ENCODE measurements around the gene LIPT2. TPM values are rescaled to one million over a fixed set of nuclear protein-coding genes. Genes with fewer than 3 reads are reported as not detected.
A peak's percentile ranks its signal among the peaks of the same experiment; 100 is the strongest.

Gene LIPT2
- total RNA-seq, 1 experiment from 2014 or later: 14.4 TPM

DNA sequence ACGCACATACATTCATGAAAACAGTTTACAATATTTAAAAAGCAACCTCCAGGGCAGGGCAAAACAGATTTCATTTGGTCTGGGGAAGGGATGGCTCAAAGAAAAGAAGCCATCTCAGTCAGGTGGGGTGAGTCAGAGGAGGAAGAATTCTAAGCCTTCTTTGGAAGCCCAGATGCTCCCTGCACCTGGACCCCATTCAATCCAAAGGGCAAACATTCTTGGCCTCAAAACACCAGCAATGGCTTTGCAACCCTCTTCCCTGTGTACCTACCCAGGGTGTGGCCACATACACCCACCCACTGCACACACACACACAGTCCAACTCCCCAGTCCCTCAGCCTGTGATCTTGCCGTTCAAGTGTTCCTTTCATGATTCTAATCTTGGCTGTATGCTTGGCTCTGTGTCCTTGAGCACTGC is 28.2 kb downstream of the LIPT2 start:
- Mint-ChIP-seq H3K4me1 (ENCODE audit: low read depth, unreplicated experiment) (peaks cover 39% of the 10 kb centered on the region), H3K36me3 (ENCODE audit: insufficient read depth, unreplicated experiment) (peaks cover 14% of the 10 kb centered on the region), H3K4me3 (ENCODE audit: unreplicated experiment) (peak overlapping the region; percentile 50), H3K27ac (ENCODE audit: unreplicated experiment) (peak overlapping the region; percentile 91), H3K27me3 (ENCODE audit: insufficient read depth, unreplicated experiment) (no peaks in the 10 kb centered on the region), H3K9me3 (ENCODE audit: unreplicated experiment) (peaks cover 10% of the 10 kb centered on the region)
- H3K27me3 ChIP-seq (replicated peaks; ENCODE audit: control insufficient read depth, insufficient read depth, low read length): no peaks in the 10 kb centered on the region
- BruUV-seq (replicated peaks): no TSS peak
- TF ChIP-seq, protein P1, sequence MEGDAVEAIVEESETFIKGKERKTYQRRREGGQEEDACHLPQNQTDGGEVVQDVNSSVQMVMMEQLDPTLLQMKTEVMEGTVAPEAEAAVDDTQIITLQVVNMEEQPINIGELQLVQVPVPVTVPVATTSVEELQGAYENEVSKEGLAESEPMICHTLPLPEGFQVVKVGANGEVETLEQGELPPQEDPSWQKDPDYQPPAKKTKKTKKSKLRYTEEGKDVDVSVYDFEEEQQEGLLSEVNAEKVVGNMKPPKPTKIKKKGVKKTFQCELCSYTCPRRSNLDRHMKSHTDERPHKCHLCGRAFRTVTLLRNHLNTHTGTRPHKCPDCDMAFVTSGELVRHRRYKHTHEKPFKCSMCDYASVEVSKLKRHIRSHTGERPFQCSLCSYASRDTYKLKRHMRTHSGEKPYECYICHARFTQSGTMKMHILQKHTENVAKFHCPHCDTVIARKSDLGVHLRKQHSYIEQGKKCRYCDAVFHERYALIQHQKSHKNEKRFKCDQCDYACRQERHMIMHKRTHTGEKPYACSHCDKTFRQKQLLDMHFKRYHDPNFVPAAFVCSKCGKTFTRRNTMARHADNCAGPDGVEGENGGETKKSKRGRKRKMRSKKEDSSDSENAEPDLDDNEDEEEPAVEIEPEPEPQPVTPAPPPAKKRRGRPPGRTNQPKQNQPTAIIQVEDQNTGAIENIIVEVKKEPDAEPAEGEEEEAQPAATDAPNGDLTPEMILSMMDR (IDR thresholded peaks at IDR 0.05; ENCODE audit: insufficient read depth in 1 of 2, low read depth in 1 of 2, low read length in 1 of 2, severe bottlenecking in 1 of 2, unreplicated experiment in 1 of 2): no peak
- 0 out of 2 replicates have a peak, but pooled peaks cover 8% of the 10 kb centered on the region for H3K36me3 ChIP-seq (ENCODE audit: control insufficient read depth, insufficient read depth, low read length)
- no peak overlapping the region for H3K4me3 ChIP-seq (ENCODE audit: low read depth, low read length)
- peaks cover 63% of the 10 kb centered on the region for H3K4me1 ChIP-seq
- DNase-seq: peak; percentile 95 to 97
- CTCF ChIA-PET: no interaction called here
- no peaks in the 10 kb centered on the region for H3K9me3 ChIP-seq
- intact Hi-C loops (cut with micrococcal nuclease; ENCODE audit: unreplicated experiment): loop anchor here (1.0 to 2.0 kb wide), 3 partner anchors 12 to 28 kb away; partner anchors contain the start of gene LIPT2
- POLR2A ChIA-PET: no interaction called here

DNA sequence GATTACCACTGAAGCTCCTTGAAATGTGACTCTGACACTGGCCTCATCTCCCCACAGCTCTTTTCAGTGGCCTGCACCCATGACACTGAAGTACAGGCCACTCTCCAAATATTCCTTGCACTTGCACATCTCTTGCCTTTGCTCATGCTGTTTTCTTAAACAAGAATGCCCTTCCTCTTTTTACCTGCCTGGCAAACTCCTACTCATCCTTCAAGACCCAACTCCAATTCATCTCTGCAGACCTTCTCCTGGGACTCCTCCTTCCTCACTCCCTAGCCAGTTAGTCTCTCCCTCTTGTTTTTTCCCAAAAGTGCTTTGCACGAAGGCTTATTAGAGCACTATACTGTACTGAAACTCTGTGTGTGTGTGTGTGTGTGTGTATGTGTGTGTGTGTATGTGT is 28.8 kb downstream of the LIPT2 start:
- intact Hi-C loops (cut with micrococcal nuclease; ENCODE audit: unreplicated experiment): loop anchor here (1.0 to 2.0 kb wide), 3 partner anchors 11 to 29 kb away; partner anchors contain the start of gene LIPT2
- H3K4me1 ChIP-seq: peaks cover 63% of the 10 kb centered on the region
- Mint-ChIP-seq H3K4me1 (ENCODE audit: low read depth, unreplicated experiment) (peaks cover 39% of the 10 kb centered on the region), H3K9me3 (ENCODE audit: unreplicated experiment) (peaks cover 10% of the 10 kb centered on the region), H3K36me3 (ENCODE audit: insufficient read depth, unreplicated experiment) (peaks cover 14% of the 10 kb centered on the region), H3K27me3 (ENCODE audit: insufficient read depth, unreplicated experiment) (no peaks in the 10 kb centered on the region), H3K27ac (ENCODE audit: unreplicated experiment) (peak overlapping the region; percentile 91), H3K4me3 (ENCODE audit: unreplicated experiment) (peak overlapping the region; percentile 50)
- TF ChIP-seq, protein P1 (IDR thresholded peaks at IDR 0.05; ENCODE audit: insufficient read depth in 1 of 2, low read depth in 1 of 2, low read length in 1 of 2, severe bottlenecking in 1 of 2, unreplicated experiment in 1 of 2): no peak
- POLR2A ChIA-PET: interaction anchor here (0.8 kb wide), 1 partner anchor 29 kb away, joined by 5 read pairs; the partner anchor contains the start of gene LIPT2
- H3K9me3 ChIP-seq: no peaks in the 10 kb centered on the region
- 0 out of 2 replicates have a peak, but pooled peaks cover 8% of the 10 kb centered on the region for H3K36me3 ChIP-seq (ENCODE audit: control insufficient read depth, insufficient read depth, low read length)
- H3K27me3 ChIP-seq (replicated peaks; ENCODE audit: control insufficient read depth, insufficient read depth, low read length): no peaks in the 10 kb centered on the region
- CTCF ChIA-PET: interaction anchor here (0.6 to 1.6 kb wide), 4 partner anchors 11 to 461 kb away, joined by 4 to 8 read pairs (median 4); partner anchors contain the start of gene LIPT2
- BruUV-seq (replicated peaks): no TSS peak
- H3K4me3 ChIP-seq (ENCODE audit: low read depth, low read length): no peak overlapping the region
- DNase-seq: no peak

DNA sequence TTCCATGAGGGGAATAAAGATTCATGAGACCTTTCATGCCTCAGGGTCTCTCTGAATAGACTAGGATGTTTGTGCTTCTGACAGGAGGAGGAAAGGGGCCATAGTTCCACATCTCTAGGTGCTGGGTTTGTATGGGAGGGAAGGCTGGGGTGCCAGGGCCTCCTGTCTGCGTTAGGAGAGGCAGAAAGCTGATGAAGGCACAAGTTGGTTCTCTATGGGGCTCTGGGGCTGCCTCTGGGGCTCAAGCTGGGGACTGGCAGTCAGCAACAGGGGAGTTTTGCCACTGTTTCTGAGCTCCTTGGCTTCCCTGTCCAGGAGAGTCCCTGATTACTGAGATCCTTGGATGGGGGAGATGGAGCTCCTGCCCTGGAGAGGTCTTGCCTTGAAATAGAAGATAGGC is 30.3 kb downstream of the LIPT2 start:
- Mint-ChIP-seq H3K4me3 (ENCODE audit: unreplicated experiment) (no peak overlapping the region), H3K27me3 (ENCODE audit: insufficient read depth, unreplicated experiment) (no peaks in the 10 kb centered on the region), H3K4me1 (ENCODE audit: low read depth, unreplicated experiment) (peaks cover 32% of the 10 kb centered on the region), H3K9me3 (ENCODE audit: unreplicated experiment) (peaks cover 10% of the 10 kb centered on the region), H3K27ac (ENCODE audit: unreplicated experiment) (peak overlapping the region; percentile 91), H3K36me3 (ENCODE audit: insufficient read depth, unreplicated experiment) (peaks cover 21% of the 10 kb centered on the region)
- H3K4me3 ChIP-seq (ENCODE audit: low read depth, low read length): no peak overlapping the region
- intact Hi-C loops (cut with micrococcal nuclease; ENCODE audit: unreplicated experiment): no loop called here
- POLR2A ChIA-PET: interaction anchor here (3.1 kb wide), 1 partner anchor 30 kb away, joined by 23 read pairs; the partner anchor contains the start of gene LIPT2
- CTCF ChIA-PET: interaction anchor here (0.6 to 2.9 kb wide), 4 partner anchors 10 to 77 kb away, joined by 3 to 15 read pairs (median 8); partner anchors contain the start of gene LIPT2
- 0 out of 2 replicates have a peak, but pooled peaks cover 8% of the 10 kb centered on the region for H3K36me3 ChIP-seq (ENCODE audit: control insufficient read depth, insufficient read depth, low read length)
- TF ChIP-seq, protein P1 (IDR thresholded peaks at IDR 0.05; ENCODE audit: insufficient read depth in 1 of 2, low read depth in 1 of 2, low read length in 1 of 2, severe bottlenecking in 1 of 2, unreplicated experiment in 1 of 2): no peak
- peaks cover 63% of the 10 kb centered on the region for H3K4me1 ChIP-seq
- no peaks in the 10 kb centered on the region for H3K9me3 ChIP-seq
- no TSS peak for BruUV-seq (replicated peaks)
- no peaks in the 10 kb centered on the region for H3K27me3 ChIP-seq (replicated peaks; ENCODE audit: control insufficient read depth, insufficient read depth, low read length)
- peak in 1 of 2 experiments; percentile 25 for DNase-seq
